ENCODE results near the gene PLEKHG4B. TPM values are rescaled to one million over a fixed set of nuclear protein-coding genes. Genes with fewer than 3 reads are reported as not detected.
"Not testable (repeated sequence)": the region's sequence is repeated elsewhere in the genome, so short reads cannot be mapped to it uniquely, and the experiment has no call there.

PLEKHG4B gene
- total RNA-seq, 2 donors from 2014 or later: 0.05 to 0.17 TPM

DNA sequence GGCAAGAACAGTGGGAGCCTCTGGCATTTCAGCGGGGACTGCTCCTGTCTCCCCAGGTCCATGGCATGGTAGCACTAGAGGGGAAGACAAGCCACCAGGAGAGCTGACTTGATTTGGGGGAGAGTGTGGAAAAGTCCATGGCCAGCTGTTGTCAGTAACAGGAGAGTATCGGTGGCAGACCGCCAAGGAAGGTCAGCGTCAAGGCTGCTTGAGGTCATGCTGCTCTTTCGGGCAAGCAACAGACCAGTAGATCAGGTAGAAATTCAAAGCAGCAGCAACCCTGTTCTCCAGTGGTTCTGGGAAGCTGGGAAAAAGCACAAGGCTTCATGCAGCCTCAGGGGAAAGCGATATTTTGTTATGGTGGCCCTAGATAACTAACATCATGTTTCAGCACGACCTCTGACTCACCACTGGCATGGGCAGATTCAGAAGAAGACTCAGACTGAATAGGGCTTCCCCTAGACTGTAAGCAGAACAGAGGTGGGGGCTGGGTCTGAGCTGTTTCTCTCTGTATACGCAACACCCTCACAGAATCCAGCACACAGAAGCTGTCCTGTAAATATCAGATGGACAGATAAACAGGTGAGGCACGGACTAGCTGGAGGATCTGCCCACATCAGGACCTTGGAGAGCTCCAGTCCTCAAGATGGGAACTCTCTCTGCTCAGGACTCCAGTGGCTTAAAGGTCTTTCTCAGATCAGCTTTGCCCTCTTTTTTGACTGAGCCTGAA is 35.2 kb upstream of the PLEKHG4B start:
- no peaks in the 10 kb centered on the region for H3K9me3 ChIP-seq
- H3K9ac ChIP-seq (ENCODE audit: low read depth in 2 of 2, low read length in 2 of 2): no peak overlapping the region
- H3K4me1 ChIP-seq: no peaks in the 10 kb centered on the region
- no peak overlapping the region for H3K27ac ChIP-seq
- peaks cover 24% of the 10 kb centered on the region for H3K27me3 ChIP-seq
- no peak for DNase-seq
- H3K4me3 ChIP-seq: no peak overlapping the region
- no peaks in the 10 kb centered on the region for H3K36me3 ChIP-seq
- intact Hi-C loops (cut with DNase I): no loop called here
- TF ChIP-seq, protein P1, sequence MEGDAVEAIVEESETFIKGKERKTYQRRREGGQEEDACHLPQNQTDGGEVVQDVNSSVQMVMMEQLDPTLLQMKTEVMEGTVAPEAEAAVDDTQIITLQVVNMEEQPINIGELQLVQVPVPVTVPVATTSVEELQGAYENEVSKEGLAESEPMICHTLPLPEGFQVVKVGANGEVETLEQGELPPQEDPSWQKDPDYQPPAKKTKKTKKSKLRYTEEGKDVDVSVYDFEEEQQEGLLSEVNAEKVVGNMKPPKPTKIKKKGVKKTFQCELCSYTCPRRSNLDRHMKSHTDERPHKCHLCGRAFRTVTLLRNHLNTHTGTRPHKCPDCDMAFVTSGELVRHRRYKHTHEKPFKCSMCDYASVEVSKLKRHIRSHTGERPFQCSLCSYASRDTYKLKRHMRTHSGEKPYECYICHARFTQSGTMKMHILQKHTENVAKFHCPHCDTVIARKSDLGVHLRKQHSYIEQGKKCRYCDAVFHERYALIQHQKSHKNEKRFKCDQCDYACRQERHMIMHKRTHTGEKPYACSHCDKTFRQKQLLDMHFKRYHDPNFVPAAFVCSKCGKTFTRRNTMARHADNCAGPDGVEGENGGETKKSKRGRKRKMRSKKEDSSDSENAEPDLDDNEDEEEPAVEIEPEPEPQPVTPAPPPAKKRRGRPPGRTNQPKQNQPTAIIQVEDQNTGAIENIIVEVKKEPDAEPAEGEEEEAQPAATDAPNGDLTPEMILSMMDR (IDR thresholded peaks at IDR 0.05): no peak

DNA sequence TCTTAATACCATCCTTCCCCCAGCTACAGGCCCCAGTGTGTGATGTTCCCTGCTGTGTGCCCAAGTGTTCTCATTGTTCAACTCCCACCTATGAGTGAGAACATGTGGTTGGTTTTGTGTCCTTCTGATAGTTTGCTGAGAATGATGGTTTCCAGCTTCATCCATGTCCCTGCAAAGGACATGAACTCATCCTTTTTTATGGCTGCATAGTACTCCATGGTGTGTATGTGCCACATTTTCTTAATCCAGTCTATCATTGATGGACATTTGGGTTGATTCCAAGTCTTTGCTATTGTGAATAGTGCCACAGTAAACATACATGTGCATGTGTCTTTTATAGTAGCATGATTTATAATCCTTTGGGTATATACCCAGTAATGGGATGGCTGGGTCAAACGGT is 31.7 kb upstream of the PLEKHG4B start:
- H3K4me3 ChIP-seq; intact Hi-C loops (cut with DNase I); DNase-seq; H3K36me3 ChIP-seq; H3K9me3 ChIP-seq; H3K27me3 ChIP-seq; H3K4me1 ChIP-seq; H3K9ac ChIP-seq (ENCODE audit: low read depth in 2 of 2, low read length in 2 of 2); H3K27ac ChIP-seq: not testable (repeated sequence)

DNA sequence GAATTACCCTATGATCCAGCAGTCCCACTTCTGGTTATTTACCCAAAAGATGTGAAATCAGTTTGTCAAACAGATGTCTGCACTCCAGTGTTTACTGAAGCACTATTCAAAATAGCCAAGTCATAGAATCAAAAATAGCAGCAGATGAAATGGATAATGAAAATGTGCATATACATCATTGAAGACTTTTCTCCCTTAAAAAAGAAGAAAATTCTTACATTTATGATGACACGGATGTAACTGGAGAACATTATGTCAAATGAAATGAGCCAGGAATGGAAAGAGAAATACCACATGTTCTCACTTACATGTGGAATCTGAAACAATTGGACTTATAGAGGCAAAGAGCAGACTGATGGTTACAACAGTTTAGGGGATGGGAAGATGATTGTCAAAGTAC is 21.5 kb upstream of the PLEKHG4B start:
- TF ChIP-seq, protein P1 (IDR thresholded peaks at IDR 0.05): no peak
- intact Hi-C loops (cut with DNase I): no loop called here

DNA sequence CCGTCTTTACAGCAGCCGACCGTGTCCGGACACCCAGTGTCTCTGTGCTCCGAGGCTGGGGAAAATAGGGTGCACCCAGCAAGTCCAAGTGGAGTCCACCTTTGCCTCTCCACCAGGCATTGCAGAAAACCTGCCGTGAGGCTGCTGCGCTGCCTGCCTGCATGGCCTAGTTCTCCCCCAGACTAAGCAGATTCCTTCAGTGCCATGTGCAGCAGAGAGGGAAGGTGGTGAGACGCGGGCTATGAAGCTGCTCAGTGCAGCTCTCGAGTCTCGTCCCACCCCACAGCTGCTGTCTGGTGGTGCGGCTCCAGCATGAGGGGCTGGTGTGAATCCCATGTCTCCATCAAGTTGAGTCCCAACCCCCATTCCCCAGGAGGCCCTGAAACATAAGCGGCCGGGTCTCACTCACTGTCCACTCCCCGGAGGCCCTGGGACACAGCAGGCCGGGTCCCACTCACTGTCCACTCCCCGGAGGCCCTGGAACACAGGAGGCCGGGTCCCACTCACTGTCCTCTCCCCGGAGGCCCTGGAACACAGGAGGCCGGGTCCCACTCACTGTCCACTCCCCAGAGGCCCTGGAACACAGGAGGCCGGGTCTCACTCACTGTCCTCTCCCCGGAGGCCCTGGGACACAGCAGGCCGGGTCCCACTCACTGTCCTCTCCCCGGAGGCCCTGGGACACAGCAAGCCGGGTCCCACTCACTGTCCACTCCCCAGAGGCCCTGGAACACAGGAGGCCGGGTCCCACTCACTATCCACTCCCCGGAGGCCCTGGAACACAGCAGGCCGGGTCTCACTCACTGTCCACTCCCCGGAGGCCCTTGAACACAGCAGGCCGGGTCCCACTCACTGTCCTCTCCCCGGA is 19.4 kb upstream of the PLEKHG4B start:
- H3K9me3 ChIP-seq; intact Hi-C loops (cut with DNase I); H3K36me3 ChIP-seq; H3K27me3 ChIP-seq; H3K4me3 ChIP-seq; H3K9ac ChIP-seq (ENCODE audit: low read depth in 2 of 2, low read length in 2 of 2); H3K27ac ChIP-seq; H3K4me1 ChIP-seq; DNase-seq: not testable (repeated sequence)

More for the DNA sequence above, 21.5 kb upstream of the PLEKHG4B start:
- H3K9ac ChIP-seq (ENCODE audit: low read depth in 2 of 2, low read length in 2 of 2): no peak overlapping the region
- H3K27ac ChIP-seq: no peak overlapping the region
- H3K27me3 ChIP-seq: no peaks in the 10 kb centered on the region
- no peak for DNase-seq
- no peak overlapping the region for H3K4me3 ChIP-seq
- H3K36me3 ChIP-seq: no peaks in the 10 kb centered on the region
- no peaks in the 10 kb centered on the region for H3K4me1 ChIP-seq
- H3K9me3 ChIP-seq: no peaks in the 10 kb centered on the region

DNA sequence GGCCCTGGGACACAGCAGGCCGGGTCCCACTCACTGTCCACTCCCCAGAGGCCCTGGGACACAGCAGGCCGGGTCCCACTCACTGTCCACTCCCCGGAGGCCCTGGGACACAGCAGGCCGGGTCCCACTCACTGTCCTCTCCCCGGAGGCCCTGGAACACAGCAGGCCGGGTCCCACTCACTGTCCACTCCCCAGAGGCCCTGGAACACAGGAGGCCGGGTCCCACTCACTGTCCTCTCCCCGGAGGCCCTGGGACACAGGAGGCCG is 18.9 kb upstream of the PLEKHG4B start:
- intact Hi-C loops (cut with DNase I); H3K9ac ChIP-seq (ENCODE audit: low read depth in 2 of 2, low read length in 2 of 2); DNase-seq; H3K36me3 ChIP-seq; H3K4me1 ChIP-seq; H3K27ac ChIP-seq; H3K4me3 ChIP-seq; H3K27me3 ChIP-seq; H3K9me3 ChIP-seq: not testable (repeated sequence)

DNA sequence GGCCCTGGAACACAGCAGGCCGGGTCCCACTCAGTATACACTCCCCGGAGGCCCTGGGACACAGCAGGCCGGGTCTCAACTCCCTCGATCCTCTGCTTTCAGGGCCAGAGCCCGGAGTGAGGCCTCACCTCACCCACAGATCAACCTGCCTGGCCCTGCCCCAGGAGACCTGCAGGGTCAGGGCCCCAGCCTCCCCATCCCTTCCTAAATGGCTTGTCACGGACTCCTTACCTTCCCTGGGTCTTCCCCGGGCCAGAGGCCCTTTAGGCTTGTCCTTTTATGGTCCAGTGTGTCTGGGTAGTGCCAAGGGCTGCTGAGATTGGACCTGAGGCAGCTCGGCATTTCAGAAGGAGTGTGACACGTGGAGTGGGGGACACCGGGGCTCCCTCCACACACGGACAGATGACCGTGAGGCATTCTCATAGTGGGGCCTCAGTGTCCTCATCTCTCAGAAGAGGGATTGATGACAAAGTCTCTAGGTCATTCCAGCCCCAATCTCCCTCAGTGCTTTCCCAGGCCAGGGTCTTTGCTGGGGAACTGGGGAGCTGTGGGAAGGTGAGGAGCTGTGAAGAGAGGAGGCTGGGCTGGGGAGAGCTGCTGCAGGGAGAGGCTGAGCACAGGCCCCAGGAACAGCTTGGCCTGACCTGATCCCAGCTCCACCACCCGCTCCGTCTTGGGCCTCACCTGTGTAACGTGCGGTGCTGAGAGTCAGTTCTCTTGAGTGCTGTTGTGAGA is 18.0 kb upstream of the PLEKHG4B start:
- DNase-seq: no peak
- H3K27ac ChIP-seq: no peak overlapping the region
- H3K9me3 ChIP-seq: no peaks in the 10 kb centered on the region
- no peaks in the 10 kb centered on the region for H3K27me3 ChIP-seq
- H3K9ac ChIP-seq (ENCODE audit: low read depth in 2 of 2, low read length in 2 of 2): no peak overlapping the region
- no peaks in the 10 kb centered on the region for H3K4me1 ChIP-seq
- TF ChIP-seq, protein P1 (IDR thresholded peaks at IDR 0.05): no peak
- intact Hi-C loops (cut with DNase I): no loop called here
- H3K4me3 ChIP-seq: no peak overlapping the region
- H3K36me3 ChIP-seq: no peaks in the 10 kb centered on the region

All from colonic mucosa (tissue), 4 donors.